ENCODE results near the gene TGFBR1. TPM values are rescaled to one million over a fixed set of nuclear protein-coding genes. Genes with fewer than 3 reads are reported as not detected.

The TGFBR1 gene
- total RNA-seq, 1 donor from 2014 or later: 23.8 TPM

DNA sequence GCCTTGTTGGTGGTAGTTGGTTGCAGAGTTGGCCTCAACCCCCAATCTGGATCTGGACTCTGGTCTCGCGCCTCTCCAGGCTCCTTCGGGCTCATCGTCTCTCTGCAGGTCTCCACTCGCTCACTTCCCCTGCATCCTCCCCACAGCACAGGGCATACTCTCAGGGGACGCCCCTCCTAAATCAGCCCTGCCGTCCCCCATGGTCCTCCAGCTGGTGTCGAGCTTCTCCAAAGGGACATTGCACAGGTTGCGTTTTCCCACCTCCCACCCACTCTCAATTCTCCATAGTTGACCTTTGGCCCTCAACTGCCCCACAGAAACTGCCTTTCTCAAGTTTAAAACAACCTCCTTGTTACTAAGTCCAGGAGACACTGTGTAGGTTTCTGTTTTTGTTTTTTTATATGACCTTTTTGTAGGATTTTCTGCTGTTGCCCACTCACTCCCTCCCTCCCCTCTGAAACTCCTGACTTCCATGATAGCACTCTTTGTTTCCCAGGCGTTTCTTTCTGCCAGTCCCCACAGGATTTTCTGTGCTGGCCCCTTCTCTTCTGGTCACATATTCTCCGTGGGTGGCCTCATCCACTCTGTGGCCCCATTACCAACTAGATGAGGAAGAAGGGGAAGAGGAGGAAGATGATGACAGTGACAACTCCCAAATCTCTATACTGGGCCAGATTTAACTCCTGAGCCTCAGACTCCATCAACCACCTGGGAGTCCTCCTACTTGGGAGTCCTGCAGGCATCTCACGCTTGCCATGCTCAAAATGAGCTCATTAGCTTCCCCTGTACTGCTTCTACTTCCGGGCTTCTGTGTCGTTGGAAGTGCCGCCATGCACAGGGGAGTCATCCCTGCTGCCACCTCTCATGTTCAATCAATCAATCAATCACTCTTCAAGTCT lies 66.6 kb downstream of the TGFBR1 start:
- Histone ChIP-seq H3K27ac (no peak overlapping the region), H3K4me1 (no peaks in the 10 kb centered on the region), H3K36me3 (no peaks in the 10 kb centered on the region), H3K4me3 (no peak overlapping the region), H3K27me3 (no peaks in the 10 kb centered on the region), H3K9me3 (no peaks in the 10 kb centered on the region)
- DNase-seq (ENCODE audit: extremely low spot score in 2 of 2): no peak
- TF ChIP-seq POLR2A (IDR thresholded peaks at IDR 0.05) (no peak), POLR2AphosphoS5 (IDR thresholded peaks at IDR 0.05; ENCODE audit: insufficient read depth in 1 of 2, low read depth in 1 of 2) (no peak)
- TF ChIP-seq, protein P1, sequence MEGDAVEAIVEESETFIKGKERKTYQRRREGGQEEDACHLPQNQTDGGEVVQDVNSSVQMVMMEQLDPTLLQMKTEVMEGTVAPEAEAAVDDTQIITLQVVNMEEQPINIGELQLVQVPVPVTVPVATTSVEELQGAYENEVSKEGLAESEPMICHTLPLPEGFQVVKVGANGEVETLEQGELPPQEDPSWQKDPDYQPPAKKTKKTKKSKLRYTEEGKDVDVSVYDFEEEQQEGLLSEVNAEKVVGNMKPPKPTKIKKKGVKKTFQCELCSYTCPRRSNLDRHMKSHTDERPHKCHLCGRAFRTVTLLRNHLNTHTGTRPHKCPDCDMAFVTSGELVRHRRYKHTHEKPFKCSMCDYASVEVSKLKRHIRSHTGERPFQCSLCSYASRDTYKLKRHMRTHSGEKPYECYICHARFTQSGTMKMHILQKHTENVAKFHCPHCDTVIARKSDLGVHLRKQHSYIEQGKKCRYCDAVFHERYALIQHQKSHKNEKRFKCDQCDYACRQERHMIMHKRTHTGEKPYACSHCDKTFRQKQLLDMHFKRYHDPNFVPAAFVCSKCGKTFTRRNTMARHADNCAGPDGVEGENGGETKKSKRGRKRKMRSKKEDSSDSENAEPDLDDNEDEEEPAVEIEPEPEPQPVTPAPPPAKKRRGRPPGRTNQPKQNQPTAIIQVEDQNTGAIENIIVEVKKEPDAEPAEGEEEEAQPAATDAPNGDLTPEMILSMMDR (IDR thresholded peaks at IDR 0.05): no peak
- intact Hi-C loops (cut with DNase I): no loop called here

DNA sequence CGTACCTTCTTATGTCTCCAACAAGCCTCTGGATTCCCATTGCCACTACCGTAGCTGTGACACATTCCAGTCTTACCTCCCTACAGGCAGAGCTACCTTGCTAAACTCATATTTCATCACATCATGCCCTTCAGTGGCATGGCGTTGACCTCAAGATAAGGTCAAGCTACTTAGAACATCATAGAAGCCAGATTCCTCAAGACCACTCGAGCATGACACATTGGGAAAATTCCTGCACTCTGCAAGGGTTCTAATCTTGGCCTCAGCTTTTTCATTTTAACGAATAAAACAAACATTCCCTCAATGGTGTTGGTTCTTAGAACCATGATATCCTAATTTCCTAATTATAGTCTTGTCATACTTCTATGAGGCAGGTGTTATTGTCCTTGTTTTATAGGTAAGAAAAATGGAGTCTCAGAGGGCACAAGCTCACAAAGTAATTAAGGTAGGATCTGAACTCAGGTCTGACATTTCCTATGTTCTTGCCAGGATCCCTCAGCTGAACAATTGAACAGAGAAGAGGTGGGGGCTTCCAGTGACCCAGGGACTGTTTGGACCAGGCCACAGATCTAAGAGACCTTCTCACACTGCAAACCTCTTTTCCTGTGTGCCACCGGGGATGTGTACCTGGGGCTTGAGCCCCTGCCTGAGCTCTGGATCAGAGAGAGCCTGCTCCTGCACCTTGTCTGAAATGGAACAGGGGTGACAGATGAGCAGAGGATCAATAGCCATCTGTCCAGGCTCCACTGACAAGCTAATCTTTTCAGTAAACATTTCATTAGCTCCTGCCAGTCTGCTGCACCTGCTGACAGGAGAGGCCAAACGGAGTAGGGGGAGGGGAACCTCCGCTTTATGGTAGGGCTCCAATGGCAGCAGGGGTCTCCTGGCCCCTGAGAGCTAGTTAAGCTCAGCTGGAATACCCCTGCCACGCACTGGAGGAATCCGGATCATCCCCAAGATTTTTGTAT lies 67.5 kb downstream of the TGFBR1 start:
- no peak for DNase-seq (ENCODE audit: extremely low spot score in 2 of 2)

DNA sequence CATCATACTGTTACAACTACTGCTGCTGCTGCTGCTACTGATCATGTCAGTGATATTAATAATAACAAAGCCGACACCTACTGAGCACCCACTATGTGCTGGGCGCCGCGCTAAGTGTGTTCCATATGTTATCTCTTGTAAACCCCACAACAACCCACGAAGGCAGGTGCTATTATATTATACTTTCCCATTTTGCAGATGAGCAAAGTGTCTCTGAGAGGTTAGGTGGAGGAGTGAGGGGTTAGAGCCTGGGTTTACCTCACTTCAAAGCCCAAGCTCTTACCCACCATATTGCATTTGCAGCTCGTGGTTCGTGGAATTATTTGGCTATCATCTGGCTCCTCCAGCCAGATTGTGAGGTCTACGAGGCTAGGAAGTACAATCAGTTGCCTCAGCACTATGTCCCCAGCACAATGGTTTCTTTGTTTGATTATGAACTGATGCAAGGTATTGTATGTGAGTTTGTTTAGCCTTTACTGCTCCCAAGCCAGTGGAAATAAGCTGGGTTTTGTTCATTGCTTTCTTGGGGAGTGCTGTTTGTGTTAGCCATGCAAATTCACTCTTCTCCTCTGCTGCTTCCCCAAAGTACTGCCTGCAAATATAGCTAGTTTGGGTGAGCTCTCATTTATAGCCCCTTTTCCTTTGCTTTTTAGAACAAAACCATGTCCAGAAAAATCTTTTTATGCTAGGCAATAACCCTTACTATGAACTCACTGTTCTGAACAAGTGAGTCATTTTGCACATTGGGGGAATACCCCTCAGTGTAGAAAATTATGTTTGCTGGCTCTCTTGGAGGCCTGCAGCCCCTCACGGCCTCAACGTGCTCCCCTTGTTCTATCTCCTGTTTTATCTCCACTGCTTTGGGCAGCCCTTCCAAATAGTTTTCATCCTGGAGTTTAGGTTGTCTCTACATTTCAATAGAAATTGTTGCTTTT lies 68.9 kb downstream of the TGFBR1 start:
- Histone ChIP-seq H3K4me3 (no peak overlapping the region), H3K9me3 (no peaks in the 10 kb centered on the region), H3K27me3 (no peaks in the 10 kb centered on the region), H3K36me3 (no peaks in the 10 kb centered on the region), H3K4me1 (no peaks in the 10 kb centered on the region), H3K27ac (no peak overlapping the region)
- intact Hi-C loops (cut with DNase I): no loop called here
- no peak for DNase-seq (ENCODE audit: extremely low spot score in 2 of 2)
- TF ChIP-seq, protein P1 (IDR thresholded peaks at IDR 0.05): no peak
- TF ChIP-seq POLR2AphosphoS5 (IDR thresholded peaks at IDR 0.05; ENCODE audit: insufficient read depth in 1 of 2, low read depth in 1 of 2) (no peak), POLR2A (IDR thresholded peaks at IDR 0.05) (no peak)

More for the DNA sequence above, 67.5 kb downstream of the TGFBR1 start:
- no peaks in the 10 kb centered on the region for H3K4me1 ChIP-seq
- no peaks in the 10 kb centered on the region for H3K27me3 ChIP-seq
- H3K9me3 ChIP-seq: no peaks in the 10 kb centered on the region
- no peak overlapping the region for H3K4me3 ChIP-seq
- TF ChIP-seq POLR2AphosphoS5 (IDR thresholded peaks at IDR 0.05; ENCODE audit: insufficient read depth in 1 of 2, low read depth in 1 of 2): no peak
- TF ChIP-seq, protein P1 (IDR thresholded peaks at IDR 0.05): no peak
- no peak for TF ChIP-seq POLR2A (IDR thresholded peaks at IDR 0.05)
- no peak overlapping the region for H3K27ac ChIP-seq
- no peaks in the 10 kb centered on the region for H3K36me3 ChIP-seq
- intact Hi-C loops (cut with DNase I): no loop called here

DNA sequence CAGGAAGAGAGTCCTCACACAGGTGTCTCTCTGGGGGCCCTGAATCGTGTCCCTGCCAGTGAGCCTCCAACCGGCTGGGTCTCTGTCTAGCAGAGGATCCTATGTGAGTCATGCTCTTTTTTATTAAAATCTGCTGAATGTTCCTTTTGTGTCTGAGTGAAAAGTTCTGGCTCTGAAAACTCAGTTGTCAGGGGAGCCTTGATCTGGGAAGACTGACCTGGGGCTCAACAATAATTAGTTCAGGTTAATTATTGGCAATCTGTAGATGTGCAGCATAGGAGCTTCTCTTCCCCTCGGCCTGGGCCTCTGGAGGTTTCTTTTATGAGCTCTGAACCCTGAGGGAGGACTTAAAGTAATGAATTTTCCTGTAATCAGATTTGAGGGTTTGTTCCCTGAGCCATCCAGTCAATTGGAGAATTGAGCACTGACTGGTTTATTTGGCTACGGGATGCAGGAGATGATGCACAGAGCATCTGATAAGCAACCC lies 71.7 kb downstream of the TGFBR1 start:
- no peak overlapping the region for H3K4me3 ChIP-seq
- TF ChIP-seq POLR2A (IDR thresholded peaks at IDR 0.05): no peak
- TF ChIP-seq, protein P1 (IDR thresholded peaks at IDR 0.05): no peak
- TF ChIP-seq POLR2AphosphoS5 (IDR thresholded peaks at IDR 0.05; ENCODE audit: insufficient read depth in 1 of 2, low read depth in 1 of 2): no peak
- H3K9me3 ChIP-seq: no peaks in the 10 kb centered on the region
- H3K4me1 ChIP-seq: no peaks in the 10 kb centered on the region
- no peak for DNase-seq (ENCODE audit: extremely low spot score in 2 of 2)
- no peaks in the 10 kb centered on the region for H3K36me3 ChIP-seq
- H3K27me3 ChIP-seq: no peaks in the 10 kb centered on the region
- intact Hi-C loops (cut with DNase I): no loop called here
- no peak overlapping the region for H3K27ac ChIP-seq

Data from vagina (tissue), 2 donors.